Brain microvascular endothelial cell (primary cell): ENCODE results near the gene TMEM116.

Source experiments
- DNase-seq: peaks from one replicate; pipeline ENCODE4 v3.0.0-alpha.2; 2020
- H3K27ac ChIP-seq: fragments of 250-450 bp; sonication (Bioruptor Pico); 2 replicates; pipeline ENCODE4 v1.5.1; 2020; ENCODE audit warnings: mild to moderate bottlenecking, moderate library complexity
- H3K27me3 ChIP-seq: fragments of 250-450 bp; sonication (Bioruptor Pico); replicated peaks from 2 replicates; pipeline ENCODE4 v1.5.1; 2020; ENCODE audit warnings: mild to moderate bottlenecking
- H3K36me3 ChIP-seq: fragments of 250-450 bp; sonication (Bioruptor Pico); replicated peaks from 2 replicates; pipeline ENCODE4 v1.5.1; 2020; ENCODE audit warnings: mild to moderate bottlenecking
- H3K4me3 ChIP-seq: 2 replicates; pipeline ENCODE4 v1.5.1; 2011; ENCODE audit warnings: low read depth, mild to moderate bottlenecking, control low read depth, low read length, moderate library complexity
- CTCF ChIP-seq: IDR thresholded peaks from 2 replicates; pipeline ENCODE4 v1.5.1; 2011; ENCODE audit warnings: low read depth, mild to moderate bottlenecking, moderate library complexity, low read length, control low read depth, inconsistent platforms; ENCODE audit errors: missing control alignments
- in situ Hi-C: cut with HindIII; loops from 2 replicates; pipeline ENCODE4 v1.10.0; 2017; ENCODE audit warnings: low sequenced_read_pairs, low pct_ligation_motif_present

Gene TMEM116

GRCh38 chr12:111936869-111937268 is 76.1 kb downstream of the TMEM116 start:
- Histone ChIP-seq H3K27me3 (no peaks in the 10 kb centered on the region), H3K27ac (no peak overlapping the region), H3K36me3 (no peaks in the 10 kb centered on the region), H3K4me3 (no peak overlapping the region)
- in situ Hi-C loops, result no loop called here
- no peak for DNase-seq
- no peak for TF ChIP-seq CTCF

- no peaks in the 10 kb centered on the region for H3K27me3 ChIP-seq
- in situ Hi-C loops, result no loop called here
- no peak overlapping the region for H3K27ac ChIP-seq
- no peak for DNase-seq
- no peak for TF ChIP-seq CTCF
- no peak overlapping the region for H3K4me3 ChIP-seq
- no peaks in the 10 kb centered on the region for H3K36me3 ChIP-seq
Measured at GRCh38 chr12:111932241-111932640, 80.7 kb downstream of the TMEM116 start.

- no peak overlapping the region for H3K4me3 ChIP-seq
- H3K36me3 ChIP-seq, result no peaks in the 10 kb centered on the region
- TF ChIP-seq CTCF, result no peak
- no peak overlapping the region for H3K27ac ChIP-seq
- DNase-seq, result no peak
- in situ Hi-C loops, result no loop called here
- no peaks in the 10 kb centered on the region for H3K27me3 ChIP-seq
Measured at GRCh38 chr12:111927346-111927745, 85.6 kb downstream of the TMEM116 start.

- no peak overlapping the region for H3K4me3 ChIP-seq
- no peaks in the 10 kb centered on the region for H3K27me3 ChIP-seq
- no peak for TF ChIP-seq CTCF
- H3K27ac ChIP-seq, result no peak overlapping the region
- DNase-seq, result no peak
- in situ Hi-C loops, result no loop called here
- no peaks in the 10 kb centered on the region for H3K36me3 ChIP-seq
Measured at GRCh38 chr12:111926631-111927030, 86.3 kb downstream of the TMEM116 start.

- TF ChIP-seq CTCF, result no peak
- DNase-seq, result no peak
- no peak overlapping the region for H3K27ac ChIP-seq
- H3K36me3 ChIP-seq, result no peaks in the 10 kb centered on the region
- H3K4me3 ChIP-seq, result no peak overlapping the region
- in situ Hi-C loops, result no loop called here
- H3K27me3 ChIP-seq, result no peaks in the 10 kb centered on the region
Measured at GRCh38 chr12:111925171-111925570, 87.8 kb downstream of the TMEM116 start.

GRCh38 chr12:111907740-111908139 is 105.2 kb downstream of the TMEM116 start:
- no peaks in the 10 kb centered on the region for H3K36me3 ChIP-seq
- no peaks in the 10 kb centered on the region for H3K27me3 ChIP-seq
- no peak for DNase-seq
- no peak overlapping the region for H3K4me3 ChIP-seq
- no peak overlapping the region for H3K27ac ChIP-seq
- no peak for TF ChIP-seq CTCF
- in situ Hi-C loops, result no loop called here
